Measurements from ENCODE around the gene RPL18A. TPM values are rescaled to one million over a fixed set of nuclear protein-coding genes. Genes with fewer than 3 reads are reported as not detected.

RPL18A gene
- polyA plus RNA-seq, 1 of the 3 experiments (the other 2 are of a cell fraction): 2,695 TPM

DNA sequence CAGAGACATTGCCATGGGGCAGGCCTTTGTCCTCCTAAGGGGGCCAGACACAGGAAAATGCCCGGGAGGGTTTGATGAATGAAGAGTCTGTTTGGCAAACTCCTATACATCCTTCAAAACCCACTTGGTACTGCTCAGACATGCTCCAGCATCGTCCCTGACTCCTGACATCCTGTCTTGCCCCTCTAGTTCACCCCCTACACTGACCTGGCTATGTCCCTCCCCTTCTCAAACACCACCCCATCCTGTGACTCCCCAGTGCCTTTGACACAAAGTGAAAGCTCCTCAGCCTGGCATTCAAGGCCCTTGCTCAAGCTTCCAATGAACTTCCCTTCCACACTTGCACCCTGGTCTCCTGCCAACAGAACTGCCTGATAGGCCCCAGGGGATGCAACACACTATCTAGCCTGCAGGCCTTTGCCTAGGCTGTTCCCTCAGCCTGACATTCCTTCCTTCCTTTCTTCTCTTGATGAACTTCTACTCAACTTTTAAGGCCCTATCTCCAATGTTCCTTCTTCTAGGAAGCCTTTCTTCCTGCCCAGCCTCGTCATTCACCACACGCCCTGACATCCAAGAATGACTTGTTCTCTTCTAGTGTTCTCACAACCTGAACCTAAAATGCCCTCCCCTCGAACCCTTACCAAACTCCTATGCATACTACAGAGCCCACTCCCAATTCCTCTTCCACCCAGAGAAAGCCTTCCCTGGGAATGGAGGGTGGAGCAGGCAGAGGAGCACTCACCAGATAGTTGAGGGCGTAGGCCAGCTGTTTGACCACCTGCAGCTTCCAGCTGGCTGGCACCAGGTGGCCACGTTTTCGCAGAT lies 24.3 kb upstream of the RPL18A start (continued):
- TF ChIP-seq PBX3 (IDR thresholded peaks at IDR 0.05): no peak
- no peak for TF ChIP-seq RAD21 (IDR thresholded peaks at IDR 0.05; ENCODE audit: low read length)
- no peak for TF ChIP-seq POLR2AphosphoS5 (IDR thresholded peaks at IDR 0.05; ENCODE audit: low read depth, low read length)
- no peak for TF ChIP-seq FOXJ3 (CRISPR knock-in tag; IDR thresholded peaks at IDR 0.05)
- TF ChIP-seq NFIC (IDR thresholded peaks at IDR 0.05; ENCODE audit: borderline replicate concordance): no peak

- H3K27me3 ChIP-seq (ENCODE audit: insufficient read depth): no peaks in the 10 kb centered on the region
- H3K4me2 ChIP-seq: no peak overlapping the region
- 67% methylated on average over 4 of the region's 4 CpGs for WGBS (ENCODE audit: low lambda C conversion rate)
- POLR2A ChIA-PET: no interaction called here
- no peak for DNase-seq
- no peak overlapping the region for H3K9ac ChIP-seq
- TF ChIP-seq NFIC (IDR thresholded peaks at IDR 0.05; ENCODE audit: borderline replicate concordance) (no peak), FOSL2 (IDR thresholded peaks at IDR 0.05; ENCODE audit: borderline replicate concordance, low read depth) (no peak), CTCF (IDR thresholded peaks at IDR 0.05) (no peak), TAF1 (IDR thresholded peaks at IDR 0.05; ENCODE audit: borderline replicate concordance, low read depth, low read length) (no peak), YY1 (IDR thresholded peaks at IDR 0.05; ENCODE audit: low read depth) (no peak), POLR2AphosphoS5 (IDR thresholded peaks at IDR 0.05; ENCODE audit: low read depth, low read length) (no peak), ELF1 (IDR thresholded peaks at IDR 0.05) (no peak), TEAD4 (IDR thresholded peaks at IDR 0.05; ENCODE audit: borderline replicate concordance, insufficient read depth) (no peak), RFX5 (IDR thresholded peaks at IDR 0.05; ENCODE audit: low read length) (no peak)
- TF ChIP-seq, protein P1, sequence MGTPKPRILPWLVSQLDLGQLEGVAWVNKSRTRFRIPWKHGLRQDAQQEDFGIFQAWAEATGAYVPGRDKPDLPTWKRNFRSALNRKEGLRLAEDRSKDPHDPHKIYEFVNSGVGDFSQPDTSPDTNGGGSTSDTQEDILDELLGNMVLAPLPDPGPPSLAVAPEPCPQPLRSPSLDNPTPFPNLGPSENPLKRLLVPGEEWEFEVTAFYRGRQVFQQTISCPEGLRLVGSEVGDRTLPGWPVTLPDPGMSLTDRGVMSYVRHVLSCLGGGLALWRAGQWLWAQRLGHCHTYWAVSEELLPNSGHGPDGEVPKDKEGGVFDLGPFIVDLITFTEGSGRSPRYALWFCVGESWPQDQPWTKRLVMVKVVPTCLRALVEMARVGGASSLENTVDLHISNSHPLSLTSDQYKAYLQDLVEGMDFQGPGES (IDR thresholded peaks at IDR 0.05; ENCODE audit: low read depth, low read length): no peak
- TF ChIP-seq, protein P2, sequence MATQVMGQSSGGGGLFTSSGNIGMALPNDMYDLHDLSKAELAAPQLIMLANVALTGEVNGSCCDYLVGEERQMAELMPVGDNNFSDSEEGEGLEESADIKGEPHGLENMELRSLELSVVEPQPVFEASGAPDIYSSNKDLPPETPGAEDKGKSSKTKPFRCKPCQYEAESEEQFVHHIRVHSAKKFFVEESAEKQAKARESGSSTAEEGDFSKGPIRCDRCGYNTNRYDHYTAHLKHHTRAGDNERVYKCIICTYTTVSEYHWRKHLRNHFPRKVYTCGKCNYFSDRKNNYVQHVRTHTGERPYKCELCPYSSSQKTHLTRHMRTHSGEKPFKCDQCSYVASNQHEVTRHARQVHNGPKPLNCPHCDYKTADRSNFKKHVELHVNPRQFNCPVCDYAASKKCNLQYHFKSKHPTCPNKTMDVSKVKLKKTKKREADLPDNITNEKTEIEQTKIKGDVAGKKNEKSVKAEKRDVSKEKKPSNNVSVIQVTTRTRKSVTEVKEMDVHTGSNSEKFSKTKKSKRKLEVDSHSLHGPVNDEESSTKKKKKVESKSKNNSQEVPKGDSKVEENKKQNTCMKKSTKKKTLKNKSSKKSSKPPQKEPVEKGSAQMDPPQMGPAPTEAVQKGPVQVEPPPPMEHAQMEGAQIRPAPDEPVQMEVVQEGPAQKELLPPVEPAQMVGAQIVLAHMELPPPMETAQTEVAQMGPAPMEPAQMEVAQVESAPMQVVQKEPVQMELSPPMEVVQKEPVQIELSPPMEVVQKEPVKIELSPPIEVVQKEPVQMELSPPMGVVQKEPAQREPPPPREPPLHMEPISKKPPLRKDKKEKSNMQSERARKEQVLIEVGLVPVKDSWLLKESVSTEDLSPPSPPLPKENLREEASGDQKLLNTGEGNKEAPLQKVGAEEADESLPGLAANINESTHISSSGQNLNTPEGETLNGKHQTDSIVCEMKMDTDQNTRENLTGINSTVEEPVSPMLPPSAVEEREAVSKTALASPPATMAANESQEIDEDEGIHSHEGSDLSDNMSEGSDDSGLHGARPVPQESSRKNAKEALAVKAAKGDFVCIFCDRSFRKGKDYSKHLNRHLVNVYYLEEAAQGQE (IDR thresholded peaks at IDR 0.05; ENCODE audit: low read depth, low read length): no peak
- no peaks in the 10 kb centered on the region for H3K9me3 ChIP-seq
- H2AFZ ChIP-seq (ENCODE audit: low read depth): no peak overlapping the region
- H3F3A ChIP-seq (replicated peaks; ENCODE audit: insufficient read depth): no peaks in the 10 kb centered on the region
- peaks cover 0 to 8% of the 10 kb centered on the region in 2 experiments; a peak in 1 of 4 replicates for H3K4me1 ChIP-seq (ENCODE audit: control insufficient read depth in 1 of 2, insufficient read depth in 2 of 2, low read depth in 1 of 2, low read length in 1 of 2)
- no peak overlapping the region for H3K27ac ChIP-seq (ENCODE audit: low read depth in 2 of 2, low read length in 1 of 2)
- no peaks in the 10 kb centered on the region for H3K79me2 ChIP-seq (ENCODE audit: insufficient read depth)
- no peak overlapping the region for H3K4me3 ChIP-seq (ENCODE audit: low read depth in 2 of 2, low read length in 1 of 2)
- no peaks in the 10 kb centered on the region for H3K9me2 ChIP-seq
- CTCF ChIA-PET: interaction anchor here (2.5 kb wide), 1 partner anchor 19 kb away, joined by 9 read pairs; no protein-coding TSS in a partner anchor
- no peaks in the 10 kb centered on the region for H3K36me3 ChIP-seq (replicated peaks in 1 of 2; ENCODE audit: control insufficient read depth in 1 of 2, insufficient read depth in 2 of 2, low read length in 1 of 2)
- no peaks in the 10 kb centered on the region for H4K20me1 ChIP-seq (ENCODE audit: insufficient read depth)
Measured at GRCh38 chr19:17836530-17836929, 23.2 kb upstream of the RPL18A start.

All from SK-N-SH (cell line).